Activated CD4-positive, alpha-beta T cell treated with anti-CD3 and anti-CD28 coated beads, Interleukin-2, Interleukin-4, amounts not matched to agents 100 ng/mL and 50 ng/mL, durations not matched to agents 16 hours and 8 hours (primary cell): ENCODE data around the gene PLSCR3.

Source experiments
- DNase-seq: peaks from one replicate; pipeline ENCODE4 v3.0.0-alpha.2; 2020; ENCODE audit warnings: low spot score

PLSCR3 gene

GRCh38 chr17:7394452-7395191 lies at the start of gene PLSCR3:
Gene PLSCR3 (minus strand): TSS chr17:7394525. CDS start chr17:7394110, 415 bp downstream.
- peak; percentile 83 for DNase-seq

- no peak for DNase-seq
Observed at GRCh38 chr17:7443499-7444485, 49.5 kb upstream of the PLSCR3 start.

- no peak for DNase-seq
Observed at GRCh38 chr17:7442142-7442541, 47.8 kb upstream of the PLSCR3 start.

GRCh38 chr17:7441266-7441665 lies 46.9 kb upstream of the PLSCR3 start:
- DNase-seq = no peak

GRCh38 chr17:7440834-7441195 lies 46.5 kb upstream of the PLSCR3 start:
- DNase-seq = no peak

- DNase-seq = no peak
Observed at GRCh38 chr17:7440113-7440833, 45.9 kb upstream of the PLSCR3 start.

- DNase-seq = no peak
Observed at GRCh38 chr17:7439462-7440112, 45.3 kb upstream of the PLSCR3 start, which contains the start of gene FGF11. Gene FGF11 (plus strand): TSS chr17:7439512. CDS start chr17:7439621, 109 bp downstream.

GRCh38 chr17:7438656-7439460 lies 44.5 kb upstream of the PLSCR3 start:
- DNase-seq = no peak

- peak; percentile 40 for DNase-seq
Observed at GRCh38 chr17:7437950-7438614, 43.8 kb upstream of the PLSCR3 start.

- DNase-seq = no peak
Observed at GRCh38 chr17:7437369-7437863, 43.1 kb upstream of the PLSCR3 start.

- DNase-seq = peak; percentile 84
Observed at GRCh38 chr17:7436556-7437368, 42.4 kb upstream of the PLSCR3 start.

- DNase-seq = peak; percentile 54
Observed at GRCh38 chr17:7435676-7436555, 41.6 kb upstream of the PLSCR3 start.

- no peak for DNase-seq
Observed at GRCh38 chr17:7432296-7432695, 38.0 kb upstream of the PLSCR3 start.

GRCh38 chr17:7431231-7431630 lies 36.9 kb upstream of the PLSCR3 start:
- DNase-seq = no peak

GRCh38 chr17:7429722-7430121 lies 35.4 kb upstream of the PLSCR3 start:
- DNase-seq = no peak

- no peak for DNase-seq
Observed at GRCh38 chr17:7428557-7428956, 34.2 kb upstream of the PLSCR3 start, which contains the start of gene SPEM3. Gene SPEM3 (plus strand): TSS chr17:7428857. CDS start chr17:7428903, 46 bp downstream.

GRCh38 chr17:7427549-7427948 lies 33.2 kb upstream of the PLSCR3 start:
- DNase-seq = no peak

GRCh38 chr17:7426896-7427489 lies 32.7 kb upstream of the PLSCR3 start:
- DNase-seq = no peak
